BLaER1 (cell line): Measurements from ENCODE around the gene SYF2.
"Not testable (repeated sequence)": the region's sequence is repeated elsewhere in the genome, so short reads cannot be mapped to it uniquely, and the experiment has no call there.

Source experiments
- H3K27ac ChIP-seq: shearing (Covaris generic); formaldehyde crosslinking; 2 replicates; pipeline ENCODE4 v1.8.1; 2022
- H3K27me3 ChIP-seq: shearing (Covaris generic); formaldehyde crosslinking; 2 replicates; pipeline ENCODE4 v1.8.1; 2022
- H3K36me3 ChIP-seq: shearing (Covaris generic); formaldehyde crosslinking; 2 replicates; pipeline ENCODE4 v1.8.1; 2022
- H3K4me1 ChIP-seq: shearing (Covaris generic); formaldehyde crosslinking; 2 replicates; pipeline ENCODE4 v1.8.1; 2022
- H3K4me2 ChIP-seq: shearing (Covaris generic); formaldehyde crosslinking; 2 replicates; pipeline ENCODE4 v1.8.1; 2022
- H3K4me3 ChIP-seq: shearing (Covaris generic); formaldehyde crosslinking; 2 replicates; pipeline ENCODE4 v1.8.1; 2022
- H3K9ac ChIP-seq: shearing (Covaris generic); formaldehyde crosslinking; 2 replicates; pipeline ENCODE4 v1.8.1; 2022
- H3K9me3 ChIP-seq: shearing (Covaris generic); formaldehyde crosslinking; 2 replicates; pipeline ENCODE4 v1.8.1; 2022
- H4K20me1 ChIP-seq: shearing (Covaris generic); formaldehyde crosslinking; 2 replicates; pipeline ENCODE4 v1.8.1; 2022
- Cebpa-rat ChIP-seq: shearing (Covaris generic); IDR thresholded peaks from 2 replicates; pipeline ENCODE4 v1.8.1; 2022

SYF2 gene

DNA sequence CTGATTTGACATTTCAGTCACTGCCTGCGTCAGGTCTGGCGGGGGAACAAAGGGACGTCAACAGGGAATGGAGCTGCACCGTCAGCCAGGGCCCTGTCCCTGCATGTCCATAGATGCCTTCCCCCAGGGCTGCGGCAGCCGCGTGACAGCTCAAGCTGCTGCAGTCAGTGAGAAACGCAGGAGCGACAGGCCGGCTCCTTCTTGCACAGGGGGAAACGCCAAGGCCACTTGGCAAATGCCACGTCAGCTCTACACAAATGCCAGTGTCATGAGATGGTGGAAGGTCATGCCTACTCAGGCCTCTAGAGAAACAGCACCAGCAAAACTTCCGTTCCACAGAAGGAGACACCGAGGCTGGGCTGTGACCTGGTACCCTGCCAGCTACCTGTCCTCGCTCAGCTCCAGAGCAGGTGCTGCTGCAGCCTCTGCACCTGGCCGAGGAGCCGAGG is 37.7 kb downstream of the SYF2 start:
- peaks cover 29% of the 10 kb centered on the region for H3K4me1 ChIP-seq
- no peak overlapping the region for H3K27ac ChIP-seq

DNA sequence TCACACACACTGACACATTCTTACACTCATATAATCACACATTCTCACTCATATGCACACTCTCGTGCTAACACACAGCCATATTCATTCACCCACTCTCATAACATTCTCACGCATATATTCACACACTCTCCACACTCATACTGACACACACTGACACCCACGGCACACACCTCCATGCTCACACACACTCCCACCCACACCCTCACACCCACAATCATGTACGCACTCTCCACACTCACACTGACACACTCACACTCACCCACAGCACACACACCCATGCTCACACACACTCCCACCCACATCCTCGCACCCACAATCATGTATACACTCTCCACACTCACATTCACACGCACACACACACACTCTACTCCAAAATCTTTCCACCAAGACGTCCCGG is 38.2 kb downstream of the SYF2 start:
- Histone ChIP-seq H3K9me3 (no peaks in the 10 kb centered on the region), H3K27ac (no peak overlapping the region), H3K27me3 (peaks cover 38% of the 10 kb centered on the region)

More for the DNA sequence above, 37.7 kb downstream of the SYF2 start:
- no peaks in the 10 kb centered on the region for H3K36me3 ChIP-seq
- no peak overlapping the region for H3K4me3 ChIP-seq
- no peak for TF ChIP-seq Cebpa-rat
- H3K27me3 ChIP-seq, result peaks cover 43% of the 10 kb centered on the region
- H3K9ac ChIP-seq, result no peak overlapping the region
- H3K9me3 ChIP-seq, result no peaks in the 10 kb centered on the region
- H4K20me1 ChIP-seq, result peaks cover 42% of the 10 kb centered on the region
- H3K4me2 ChIP-seq, result no peak overlapping the region

DNA sequence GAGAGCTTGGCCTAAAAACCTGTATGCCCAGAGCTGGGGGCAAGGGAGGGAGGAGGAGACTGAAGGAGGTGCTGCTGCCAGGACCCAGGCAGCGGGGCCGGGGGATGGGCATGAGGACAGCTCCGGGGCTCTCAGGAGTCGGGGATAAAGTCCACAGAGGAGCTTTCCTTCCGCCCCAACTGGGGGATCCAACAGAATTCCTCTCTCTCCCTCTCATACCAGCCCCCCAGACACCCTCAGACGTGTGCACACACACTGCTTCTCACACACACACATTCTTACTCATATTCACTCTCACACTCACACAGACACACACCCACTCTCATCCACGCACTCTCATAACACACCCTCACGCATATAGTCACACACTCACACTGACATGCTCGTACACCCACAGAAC is 39.1 kb downstream of the SYF2 start:
- peaks cover 33% of the 10 kb centered on the region for H3K27me3 ChIP-seq
- H3K4me2 ChIP-seq, result no peak overlapping the region
- H3K4me1 ChIP-seq, result peaks cover 15% of the 10 kb centered on the region
- peaks cover 29% of the 10 kb centered on the region for H4K20me1 ChIP-seq
- H3K36me3 ChIP-seq, result no peaks in the 10 kb centered on the region
- no peak overlapping the region for H3K4me3 ChIP-seq
- H3K27ac ChIP-seq, result no peak overlapping the region
- TF ChIP-seq Cebpa-rat, result no peak
- no peaks in the 10 kb centered on the region for H3K9me3 ChIP-seq
- H3K9ac ChIP-seq, result no peak overlapping the region

More for the DNA sequence above, 38.2 kb downstream of the SYF2 start:
- Histone ChIP-seq H3K9ac (no peak overlapping the region), H3K4me2 (no peak overlapping the region), H3K4me1 (peaks cover 23% of the 10 kb centered on the region), H3K36me3 (no peaks in the 10 kb centered on the region), H4K20me1 (peaks cover 36% of the 10 kb centered on the region), H3K4me3 (no peak overlapping the region)
- no peak for TF ChIP-seq Cebpa-rat

DNA sequence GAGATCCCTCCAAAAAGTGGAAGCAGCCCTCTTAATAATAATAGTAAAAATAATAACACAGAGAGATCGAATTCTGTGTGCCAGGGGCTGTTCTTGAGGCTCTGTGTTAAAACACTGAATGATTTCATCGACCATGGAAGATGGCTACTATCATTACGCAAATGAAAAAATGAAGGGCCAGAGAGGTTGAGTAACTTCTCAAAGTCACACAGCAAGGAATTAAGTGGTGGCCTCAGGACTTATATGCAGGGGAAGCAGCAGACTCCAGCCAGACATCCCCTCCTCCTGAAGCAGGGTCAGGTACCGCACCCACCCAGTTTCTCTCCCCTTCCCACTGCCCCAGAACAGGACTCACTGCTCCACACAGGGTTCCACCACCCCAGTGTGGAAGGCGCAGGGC is 40.1 kb downstream of the SYF2 start:
- H3K4me2 ChIP-seq, result no peak overlapping the region
- peaks cover 4% of the 10 kb centered on the region; the same call in 1 of the 2 replicates for H3K4me1 ChIP-seq
- H3K9ac ChIP-seq, result no peak overlapping the region
- no peak overlapping the region for H3K27ac ChIP-seq
- peaks cover 22% of the 10 kb centered on the region for H3K27me3 ChIP-seq
- no peak for TF ChIP-seq Cebpa-rat
- H3K4me3 ChIP-seq, result no peak overlapping the region
- no peaks in the 10 kb centered on the region for H3K9me3 ChIP-seq
- peaks cover 18% of the 10 kb centered on the region; the same call in 1 of the 2 replicates for H4K20me1 ChIP-seq
- H3K36me3 ChIP-seq, result no peaks in the 10 kb centered on the region

DNA sequence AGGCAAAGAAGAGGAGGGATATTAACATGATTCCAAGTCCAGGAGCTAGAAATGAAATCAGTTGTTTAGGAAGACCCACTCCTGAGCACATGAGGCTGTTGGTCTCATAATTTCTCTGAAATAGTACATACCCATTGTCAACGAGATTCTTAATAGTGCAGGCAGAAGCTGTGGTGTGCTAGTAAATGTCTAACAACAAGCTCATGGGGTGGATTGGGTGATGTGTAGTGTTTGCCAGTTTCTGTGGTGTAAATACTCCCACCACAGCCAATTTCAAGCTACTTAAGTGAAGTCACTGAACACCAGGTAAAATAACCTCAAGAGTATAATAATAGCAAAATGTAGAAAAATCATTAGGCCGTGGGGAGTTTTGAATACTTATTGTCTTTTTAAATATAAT is 42.0 kb downstream of the SYF2 start:
- no peaks in the 10 kb centered on the region for H3K9me3 ChIP-seq
- H3K4me2 ChIP-seq, result no peak overlapping the region
- H3K4me1 ChIP-seq, result no peaks in the 10 kb centered on the region
- H3K4me3 ChIP-seq, result no peak overlapping the region
- no peak overlapping the region for H3K9ac ChIP-seq
- H3K27ac ChIP-seq, result no peak overlapping the region
- no peaks in the 10 kb centered on the region; the same call in 1 of the 2 replicates for H4K20me1 ChIP-seq
- no peak for TF ChIP-seq Cebpa-rat
- H3K36me3 ChIP-seq, result no peaks in the 10 kb centered on the region
- H3K27me3 ChIP-seq, result 0 out of 2 replicates have a peak, but pooled peaks cover 4% of the 10 kb centered on the region

DNA sequence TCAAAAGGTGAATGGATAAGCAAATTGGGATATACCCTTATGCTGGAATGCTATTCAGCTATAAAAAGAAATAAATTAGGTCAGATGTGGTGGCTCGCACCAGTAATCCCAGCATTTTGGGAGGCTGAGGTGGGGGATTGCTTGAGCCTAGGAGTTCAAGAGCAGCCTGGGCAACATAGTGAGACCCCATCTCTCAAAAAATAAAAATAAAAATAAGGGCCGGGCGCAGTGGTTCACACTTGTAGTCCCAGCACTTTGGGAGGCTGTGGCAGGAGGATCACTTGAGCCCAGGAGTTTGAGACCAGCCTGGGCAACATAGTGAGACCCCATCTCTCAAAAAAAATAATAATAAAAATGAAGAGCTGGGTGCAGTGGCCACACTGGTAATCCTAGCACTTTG is 44.4 kb downstream of the SYF2 start:
- not testable (repeated sequence) for H3K27ac ChIP-seq, H3K9ac ChIP-seq, H3K4me1 ChIP-seq, H3K36me3 ChIP-seq, H3K4me3 ChIP-seq, H4K20me1 ChIP-seq, H3K9me3 ChIP-seq, H3K27me3 ChIP-seq, H3K4me2 ChIP-seq

DNA sequence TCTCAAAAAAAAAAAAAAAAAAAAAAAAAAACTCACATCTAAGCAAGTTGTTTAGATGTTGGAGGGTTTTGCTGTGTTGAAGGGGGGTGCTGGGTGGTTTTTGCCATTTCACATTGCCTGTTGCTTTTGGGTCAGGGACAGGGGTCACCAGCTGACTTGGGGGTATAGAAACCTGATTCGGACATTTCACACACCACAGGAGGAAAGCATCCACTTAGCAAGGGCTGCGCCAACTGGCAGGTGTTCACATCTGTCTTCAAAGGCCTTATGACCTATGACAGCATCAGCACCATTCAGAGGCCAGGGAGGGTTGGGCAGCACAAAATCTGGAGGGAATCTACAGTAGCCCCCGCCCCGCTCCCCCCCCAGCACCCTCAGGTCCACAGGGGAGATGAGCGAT is 45.2 kb downstream of the SYF2 start:
- Histone ChIP-seq H3K27me3 (0 out of 2 replicates have a peak, but pooled peaks cover 4% of the 10 kb centered on the region), H3K36me3 (no peaks in the 10 kb centered on the region), H3K9me3 (no peaks in the 10 kb centered on the region), H3K4me1 (no peaks in the 10 kb centered on the region), H3K4me2 (no peak overlapping the region), H4K20me1 (no peaks in the 10 kb centered on the region), H3K27ac (no peak overlapping the region), H3K4me3 (no peak overlapping the region), H3K9ac (no peak overlapping the region)
- TF ChIP-seq Cebpa-rat, result no peak

DNA sequence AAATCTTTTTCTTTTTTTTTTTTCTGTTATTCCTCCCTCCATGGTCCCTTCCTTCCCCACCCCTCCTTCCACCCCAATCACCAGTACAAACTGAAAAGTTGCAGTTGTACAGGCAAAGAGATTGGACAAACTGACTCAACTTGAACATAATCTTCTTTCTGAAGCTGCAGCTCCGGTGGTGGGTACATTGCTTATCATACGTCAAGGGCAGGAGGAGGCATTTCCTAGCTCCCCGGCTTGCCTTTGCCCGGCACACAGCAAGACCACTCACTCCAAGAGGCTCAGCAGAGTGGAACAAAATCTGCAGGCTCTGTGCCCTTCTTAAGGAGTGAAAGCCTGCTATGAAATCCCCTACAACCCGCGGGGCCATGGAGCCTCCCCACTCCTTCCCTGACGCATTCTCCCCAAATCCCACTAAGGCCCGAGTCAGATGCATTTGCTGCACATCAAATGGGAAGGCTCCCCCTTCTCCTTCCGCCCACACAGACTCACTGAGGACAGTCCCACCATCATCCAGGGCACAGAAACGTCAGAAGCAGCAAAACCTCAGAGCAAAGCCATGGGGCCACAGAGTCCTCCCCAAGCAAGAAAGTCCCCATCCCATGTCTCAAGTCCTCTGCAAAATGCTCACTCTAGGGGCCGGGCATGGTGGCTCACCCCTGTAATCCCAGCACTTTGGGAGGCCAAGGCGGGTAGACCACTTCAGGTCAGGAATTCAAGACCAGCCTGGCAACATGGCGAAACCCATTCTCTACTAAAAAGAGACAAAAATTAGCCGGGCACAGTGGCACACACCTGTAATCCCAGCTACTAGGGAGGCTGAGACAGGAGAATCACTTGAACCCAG is 45.9 kb downstream of the SYF2 start:
- Histone ChIP-seq H3K4me2 (no peak overlapping the region), H3K4me1 (no peaks in the 10 kb centered on the region), H3K27ac (no peak overlapping the region)

DNA sequence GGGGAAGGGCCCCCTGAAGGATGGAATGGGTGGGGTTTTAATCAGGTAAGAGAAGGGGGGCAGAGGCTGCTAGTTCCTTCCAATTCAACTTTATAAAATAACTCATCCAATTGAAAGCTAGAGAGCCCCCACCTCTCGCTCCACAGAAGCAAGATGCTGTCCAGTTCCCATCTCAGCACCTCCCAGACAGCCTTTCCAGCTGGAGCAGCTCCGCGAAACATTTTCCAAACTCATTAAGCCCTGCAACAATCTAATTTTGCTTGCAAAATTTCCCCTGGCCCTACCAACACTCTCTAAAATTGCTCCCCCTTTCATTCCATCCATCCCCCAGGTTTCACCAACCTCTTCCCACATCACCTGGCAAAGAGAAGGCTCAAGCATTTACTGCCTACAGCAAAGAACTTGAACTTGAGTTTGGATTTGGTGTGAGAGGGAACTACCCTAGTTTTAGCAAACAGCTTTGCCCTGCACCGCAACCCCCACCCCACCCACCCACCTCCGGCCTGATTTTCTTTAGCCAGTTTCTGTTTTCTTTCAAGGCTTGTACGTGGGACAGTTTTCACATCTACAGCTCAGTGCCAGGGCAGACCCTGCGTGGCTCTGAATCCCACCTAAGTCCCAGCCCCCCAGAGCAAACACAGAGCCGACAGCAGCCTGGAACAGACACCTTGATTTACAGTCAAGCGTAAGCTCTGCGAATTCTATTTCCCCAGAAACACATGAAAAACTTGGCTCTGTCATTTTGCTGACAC is 46.7 kb downstream of the SYF2 start:
- no peaks in the 10 kb centered on the region for H4K20me1 ChIP-seq
- H3K9ac ChIP-seq, result no peak overlapping the region
- no peak for TF ChIP-seq Cebpa-rat
- no peaks in the 10 kb centered on the region for H3K36me3 ChIP-seq
- no peaks in the 10 kb centered on the region for H3K9me3 ChIP-seq
- no peaks in the 10 kb centered on the region for H3K27me3 ChIP-seq
- H3K4me3 ChIP-seq, result no peak overlapping the region
- H3K4me2 ChIP-seq, result no peak overlapping the region
- no peaks in the 10 kb centered on the region for H3K4me1 ChIP-seq
- H3K27ac ChIP-seq, result no peak overlapping the region

More for the DNA sequence above, 45.9 kb downstream of the SYF2 start:
- Histone ChIP-seq H3K9me3 (no peaks in the 10 kb centered on the region), H4K20me1 (no peaks in the 10 kb centered on the region), H3K36me3 (no peaks in the 10 kb centered on the region), H3K9ac (no peak overlapping the region), H3K4me3 (no peak overlapping the region), H3K27me3 (0 out of 2 replicates have a peak, but pooled peaks cover 2% of the 10 kb centered on the region)
- no peak for TF ChIP-seq Cebpa-rat
